Activated CD8-positive, alpha-beta memory T cell treated with anti-CD3 and anti-CD28 coated beads for 1 hour (primary cell): ENCODE data around the gene GID4.
"Not testable (repeated sequence)": the region's sequence is repeated elsewhere in the genome, so short reads cannot be mapped to it uniquely, and the experiment has no call there.

Experiments
- DNase-seq, 2 donors: peaks; one replicate each; pipeline ENCODE4 v3.0.0-alpha.2; 2020; ENCODE audit warnings: low read depth in 1 of 2; ENCODE audit errors: extremely low read depth in 1 of 2

The GID4 gene

DNA sequence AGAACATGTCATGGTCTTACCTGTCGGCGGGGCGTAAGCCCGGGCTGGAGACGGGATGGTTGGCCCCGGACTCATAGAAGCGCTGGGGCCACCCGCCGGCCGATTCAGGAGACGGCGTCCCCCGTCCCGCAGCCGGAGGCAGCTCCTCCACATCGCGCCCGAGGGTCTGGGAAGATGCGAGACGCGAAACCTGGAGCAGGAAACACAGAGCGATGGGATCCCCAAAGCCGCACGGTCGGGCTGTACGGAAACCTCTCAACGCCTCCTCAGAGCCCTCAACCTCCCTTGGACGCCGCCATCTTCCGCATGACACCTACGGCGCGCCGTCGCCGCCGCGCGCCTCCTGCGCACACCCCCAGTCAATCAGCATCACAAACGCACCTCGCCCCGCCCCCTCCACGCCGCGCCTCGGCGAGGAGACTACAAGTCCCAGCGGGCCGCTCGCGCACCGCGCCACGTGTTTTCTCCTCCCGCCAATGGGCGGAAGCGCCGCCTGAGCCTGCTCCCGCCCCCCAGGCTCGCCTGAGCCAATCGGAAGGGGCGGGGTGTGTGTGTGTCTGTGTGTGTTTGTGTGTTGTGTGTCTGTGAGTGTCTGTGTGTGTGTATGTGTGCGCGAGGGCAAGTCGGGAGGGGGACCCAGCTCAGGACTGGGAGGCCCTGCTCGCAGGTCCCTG, at the start of gene GID4, which contains the start of gene ATPAF2:
TSS of gene GID4 (plus strand) at position 548 of the 674 bp plus-strand sequence. CDS start at position 605, 57 bp downstream.
TSS of gene ATPAF2 (minus strand) at position 308 of the 674 bp plus-strand sequence. CDS start at position 153, 155 bp downstream.
- DNase-seq = peak; percentile 97 to 99

DNA sequence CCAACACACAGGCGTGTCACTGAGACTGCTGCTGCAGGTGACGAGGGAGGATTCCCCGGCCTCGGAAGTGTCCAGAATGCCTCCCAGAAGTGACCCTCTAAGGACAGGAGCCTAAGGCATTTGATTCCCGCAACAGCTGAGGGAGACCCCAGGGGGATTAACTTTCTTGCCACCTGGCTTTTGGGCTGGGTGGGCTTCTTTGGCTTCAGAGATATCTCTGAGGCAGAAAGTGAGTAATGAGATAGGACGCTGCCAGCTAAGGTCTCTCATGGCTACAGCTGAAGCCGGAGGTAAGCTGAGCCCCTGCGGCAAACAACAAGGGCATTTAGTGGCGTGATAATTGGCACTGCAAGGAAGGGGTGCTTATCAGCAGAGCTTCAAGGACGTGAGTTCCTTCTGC, 49.6 kb upstream of the GID4 start:
- no peak for DNase-seq

DNA sequence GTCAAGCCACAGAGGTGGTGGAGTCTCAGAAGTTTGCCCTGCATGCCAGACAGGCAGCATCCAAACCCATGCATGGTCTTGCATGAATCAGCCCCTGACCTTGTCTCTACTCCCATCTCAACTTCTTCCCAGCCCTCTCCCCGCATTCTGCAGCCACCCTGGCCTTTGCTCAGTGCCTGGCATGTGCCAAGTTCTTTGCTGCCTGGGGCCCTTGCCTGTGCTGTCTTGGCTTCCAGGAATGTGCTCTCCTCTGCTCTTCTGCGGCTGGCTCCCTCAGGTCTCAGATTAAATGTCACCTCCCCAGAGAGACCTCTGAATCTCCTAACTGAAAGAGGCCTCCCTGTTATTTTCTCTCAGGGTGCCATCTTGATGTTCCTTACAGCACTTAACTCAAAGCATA, 48.9 kb upstream of the GID4 start:
- no peak for DNase-seq

DNA sequence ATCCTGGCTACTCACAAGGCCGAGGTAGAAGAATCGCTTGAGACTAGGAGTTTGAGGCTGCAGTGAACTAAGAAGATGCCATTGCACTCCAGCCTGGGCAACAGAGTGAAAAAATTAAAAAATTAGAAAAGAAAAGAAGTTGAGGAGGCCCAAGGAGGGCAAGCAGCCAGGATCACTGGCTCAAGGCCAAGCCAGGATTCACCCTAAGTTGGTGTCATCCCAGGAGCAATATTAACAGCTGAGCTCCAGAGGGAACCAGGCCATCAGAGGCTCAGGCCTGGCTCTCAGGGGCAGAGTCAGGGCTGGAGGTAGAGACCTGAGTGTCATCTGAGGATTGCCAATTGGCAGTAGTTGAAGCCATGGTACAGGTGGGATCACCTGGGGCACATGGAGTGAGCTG, 45.8 kb upstream of the GID4 start:
- DNase-seq = no peak

DNA sequence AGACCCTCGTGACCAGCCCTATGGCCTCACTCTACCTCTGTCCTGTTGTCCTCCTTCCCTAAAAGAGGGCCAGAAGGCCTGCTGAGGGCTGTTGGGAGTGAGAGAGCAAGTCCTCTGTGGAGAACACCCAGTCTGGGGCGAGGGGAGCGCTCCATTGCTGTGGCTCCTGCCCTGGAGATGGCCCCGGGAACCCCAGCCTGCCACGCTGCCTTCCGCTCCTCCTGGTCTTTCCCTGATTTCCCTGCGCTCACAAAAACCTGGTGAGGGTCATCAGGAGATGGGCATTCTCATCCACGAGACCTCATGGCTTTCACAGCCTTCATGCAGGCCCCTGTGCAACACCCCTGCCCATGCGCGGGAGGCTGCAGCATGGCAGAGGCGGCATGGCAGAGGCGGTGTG, 45.4 kb upstream of the GID4 start:
- no peak for DNase-seq

DNA sequence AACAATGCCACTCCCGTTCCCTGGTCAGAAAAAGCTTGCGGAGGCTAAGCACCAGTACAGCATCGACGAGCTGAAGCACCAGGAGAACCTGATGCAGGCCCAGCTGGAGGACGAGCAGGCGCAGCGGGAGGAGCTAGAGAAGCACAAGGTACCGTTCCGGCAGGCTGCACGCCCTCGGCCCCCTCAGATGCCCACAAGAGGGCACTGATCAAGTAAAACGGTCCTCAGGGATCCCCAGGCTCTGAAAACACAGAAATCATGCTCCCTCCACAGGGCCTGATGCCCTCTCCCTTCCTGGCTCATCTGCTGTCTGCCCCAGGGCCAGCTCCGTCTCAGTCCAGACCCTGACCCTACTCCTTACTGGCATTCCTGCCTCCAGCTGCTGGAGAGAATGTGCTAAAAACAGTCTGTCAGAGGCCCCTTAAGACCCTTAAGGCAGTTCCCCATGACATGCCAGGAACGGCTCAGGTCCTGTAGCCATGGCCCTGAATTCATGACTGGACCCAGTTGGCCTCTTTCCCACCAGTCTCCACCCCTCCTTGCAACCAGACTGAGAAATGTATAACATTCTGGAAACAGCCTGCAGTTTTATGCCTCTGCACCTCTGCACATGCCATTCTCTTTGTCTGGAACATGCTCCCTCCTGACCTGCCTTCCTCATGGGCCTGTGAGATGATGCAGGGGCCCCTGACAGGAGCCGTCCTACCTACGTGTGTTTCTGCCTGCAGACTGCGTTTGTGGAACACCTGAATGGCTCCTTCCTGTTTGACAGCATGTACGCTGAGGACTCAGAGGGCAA, 44.7 kb upstream of the GID4 start:
- no peak for DNase-seq

DNA sequence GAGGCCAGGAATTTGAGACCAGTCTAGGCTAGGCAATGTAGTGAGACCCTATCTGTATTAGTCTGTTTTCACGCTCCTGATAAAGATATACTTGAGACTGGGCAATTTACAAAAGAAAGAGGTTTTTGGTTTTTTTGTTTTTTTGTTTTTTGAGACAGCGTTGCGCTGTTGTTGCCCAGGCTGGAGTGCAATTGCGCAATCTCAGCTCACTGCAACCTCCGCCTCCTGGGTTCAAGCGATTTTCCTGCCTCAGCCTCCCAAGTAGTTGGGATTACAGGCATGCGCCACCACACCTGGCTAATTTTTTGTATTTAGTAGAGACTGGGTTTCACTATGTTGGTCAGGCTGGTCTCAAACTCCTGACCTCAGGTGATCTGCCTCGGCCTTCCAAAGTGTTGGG, 43.3 kb upstream of the GID4 start:
- DNase-seq = not testable (repeated sequence)

DNA sequence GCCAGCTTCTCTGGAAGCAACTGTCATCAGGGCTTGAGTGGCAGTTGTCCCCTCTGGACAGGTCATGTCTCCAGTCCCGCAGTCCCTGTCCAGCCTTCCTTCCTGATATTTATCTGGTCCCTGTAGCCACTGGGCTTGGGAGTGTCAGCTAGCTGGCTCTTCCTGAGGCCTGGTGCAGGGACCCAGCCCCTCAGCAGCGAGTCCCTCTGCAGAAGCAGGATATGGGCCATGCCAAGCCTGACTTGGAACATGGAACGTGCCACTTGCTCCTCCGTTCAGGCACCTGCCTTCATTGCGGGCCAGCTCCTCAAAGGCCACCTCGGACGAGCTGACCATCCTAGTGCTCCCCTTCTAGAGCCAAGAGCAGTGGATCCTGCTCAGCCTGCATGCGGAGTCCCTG, 40.3 kb upstream of the GID4 start:
- no peak for DNase-seq

DNA sequence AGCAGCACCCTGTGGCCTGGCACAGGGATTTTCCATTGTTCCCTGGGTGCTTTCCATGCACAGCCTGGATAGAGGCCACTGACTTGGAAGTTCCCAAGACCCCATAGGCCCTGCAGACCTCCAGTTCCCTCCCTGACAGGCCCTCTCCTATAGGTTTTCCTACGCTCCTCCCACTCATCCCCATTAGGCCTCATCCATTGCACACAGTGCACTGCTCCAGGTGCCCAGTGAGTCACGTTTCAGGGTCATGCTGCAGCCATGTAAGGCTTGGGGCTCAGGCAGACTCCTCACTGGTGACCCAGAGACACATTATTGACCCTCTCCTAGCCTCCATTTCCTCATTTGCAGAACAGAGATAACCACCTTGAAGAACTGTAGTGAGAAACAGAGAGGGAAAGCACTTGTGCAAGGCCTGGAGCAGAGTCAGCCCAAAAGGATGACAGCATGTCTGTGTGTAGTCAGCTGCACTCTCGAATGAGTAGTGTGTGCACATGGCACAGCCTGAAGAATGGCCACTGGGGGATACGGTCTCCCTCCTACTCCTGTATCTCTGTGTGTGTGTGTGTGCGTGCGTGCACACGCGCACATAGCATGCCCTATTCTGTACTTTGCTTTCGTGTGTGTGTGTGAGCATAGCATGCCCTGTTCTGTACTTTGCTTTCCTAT, 39.7 kb upstream of the GID4 start:
- no peak for DNase-seq

DNA sequence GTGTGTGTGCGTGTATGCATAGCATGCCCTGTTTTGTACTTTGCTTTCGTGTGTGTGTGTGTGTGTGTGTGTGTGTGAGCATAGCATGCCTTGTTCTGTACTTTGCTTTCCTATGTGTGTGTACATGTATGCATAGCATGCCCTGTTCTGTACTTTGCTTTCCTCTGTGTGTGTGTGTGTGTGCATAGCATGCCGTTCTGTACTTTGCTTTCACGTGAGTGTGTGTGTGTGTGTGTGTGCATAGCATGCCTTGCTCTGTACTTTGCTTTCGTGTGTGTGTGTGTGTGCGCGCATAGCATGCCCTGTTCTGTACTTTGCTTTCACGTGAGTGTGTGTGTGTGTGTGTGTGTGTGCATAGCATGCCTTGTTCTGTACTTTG, 39.2 kb upstream of the GID4 start:
- DNase-seq = no peak

DNA sequence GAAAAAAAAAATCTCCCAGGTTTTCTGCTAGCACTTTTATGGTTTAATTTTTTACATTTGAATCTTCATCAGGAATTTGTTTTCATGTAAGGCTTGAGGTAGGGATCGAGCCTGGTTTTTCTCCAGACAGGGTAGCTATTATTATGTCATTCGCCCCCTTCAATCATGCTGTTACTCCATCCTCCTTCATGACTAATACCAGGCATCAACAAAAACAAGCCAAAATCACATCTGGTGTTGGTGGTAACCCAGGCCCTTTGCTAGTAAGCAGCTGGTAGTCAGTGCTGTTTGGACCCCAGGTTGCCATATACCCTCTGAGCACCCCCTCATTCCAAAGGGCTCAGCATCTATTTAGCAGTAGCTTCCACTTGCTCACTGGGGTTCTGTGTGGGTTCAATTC, 37.0 kb upstream of the GID4 start:
- DNase-seq = no peak

DNA sequence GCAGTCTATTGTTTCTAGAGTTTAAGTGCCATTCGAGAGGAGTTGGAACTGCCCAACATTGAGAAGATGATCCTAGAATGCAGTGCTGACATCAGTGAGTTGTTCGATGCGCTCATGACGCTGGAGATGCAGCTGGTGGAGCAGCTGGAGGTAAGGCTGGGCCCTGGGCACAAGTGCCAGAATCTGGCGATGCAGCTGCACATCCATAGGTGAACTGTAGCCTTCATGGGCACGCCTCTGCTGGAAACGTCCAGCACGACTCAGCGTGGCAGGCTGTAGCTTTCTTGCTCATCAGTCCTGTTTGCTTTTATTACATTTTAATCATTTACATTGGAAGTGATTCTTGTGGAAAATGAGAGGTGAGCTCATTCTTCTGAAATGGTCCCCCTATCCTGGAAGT, 34.9 kb upstream of the GID4 start:
- no peak for DNase-seq

DNA sequence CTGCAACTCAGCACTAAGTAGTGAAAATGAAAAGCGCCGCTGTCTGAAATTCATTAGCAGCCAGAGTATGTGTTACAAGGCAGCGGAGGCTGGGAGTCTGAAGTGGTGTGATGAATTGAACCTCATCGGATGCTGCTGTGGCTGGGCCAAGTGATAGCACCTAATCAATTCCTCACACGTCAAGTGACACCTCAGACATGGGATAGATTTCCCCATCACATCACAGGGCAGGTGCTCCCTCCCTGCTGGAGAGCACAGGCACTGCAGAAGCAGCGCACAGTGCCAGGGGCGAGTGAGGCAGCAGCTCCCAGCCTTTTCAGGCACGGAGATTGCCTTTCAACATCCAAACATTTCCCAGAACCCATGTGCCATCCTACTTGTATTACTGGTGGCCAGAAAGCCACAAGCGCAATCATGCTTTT, 34.3 kb upstream of the GID4 start:
- DNase-seq = no peak

DNA sequence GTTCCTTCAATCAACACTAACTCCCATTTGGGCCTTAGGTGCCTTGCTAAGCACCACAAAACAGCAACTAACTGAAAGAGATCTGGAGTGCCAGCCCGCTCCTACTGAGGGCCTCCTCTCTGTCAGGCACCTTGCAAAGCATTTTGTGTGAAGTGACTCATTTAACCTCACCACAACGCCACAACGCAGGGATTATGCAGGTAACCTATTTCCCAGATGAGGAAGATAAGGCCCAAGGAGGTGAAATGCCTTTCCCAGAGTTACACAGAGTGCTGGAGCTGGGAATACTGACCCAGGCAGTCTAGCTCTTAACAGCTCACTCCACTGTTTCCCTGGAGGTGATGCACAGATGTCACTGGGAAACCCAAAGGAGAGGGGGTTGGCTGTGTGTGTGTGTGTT, 33.7 kb upstream of the GID4 start:
- DNase-seq = no peak

DNA sequence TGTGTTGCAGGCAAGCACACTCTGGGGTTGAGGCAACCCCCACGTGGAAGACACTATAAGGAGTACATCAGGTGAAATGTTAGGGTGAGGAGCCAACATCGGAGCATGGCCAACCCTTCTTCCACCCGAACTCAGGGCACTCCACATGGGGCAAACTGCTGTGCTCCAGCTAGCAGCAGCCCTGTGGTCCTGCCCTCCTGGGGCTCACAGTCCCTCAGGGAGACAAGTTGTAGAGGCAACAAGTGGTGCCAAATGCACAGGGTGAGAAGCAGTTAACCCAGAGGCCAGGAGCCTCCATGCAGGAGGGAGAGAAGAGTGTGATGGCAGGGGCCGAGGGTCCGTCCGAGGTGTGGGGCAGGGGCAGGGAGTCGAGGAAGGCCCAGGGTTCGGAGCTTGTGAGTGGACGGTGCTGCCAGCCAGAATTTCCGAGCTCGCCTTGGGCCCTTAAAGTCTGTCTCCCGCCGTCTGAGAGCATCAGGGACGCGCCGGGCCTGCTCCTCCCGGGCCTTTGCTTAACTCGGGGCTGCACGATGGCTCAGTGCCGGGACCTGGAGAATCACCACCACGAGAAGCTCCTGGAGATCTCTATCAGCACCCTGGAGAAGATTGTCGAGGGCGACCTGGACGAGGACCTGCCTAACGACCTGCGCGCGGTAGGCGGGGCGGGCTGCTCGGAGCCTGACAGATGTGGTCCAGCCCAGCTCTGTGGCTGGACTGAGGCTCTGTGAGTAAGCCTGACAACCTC, 32.5 kb upstream of the GID4 start:
- no peak for DNase-seq

DNA sequence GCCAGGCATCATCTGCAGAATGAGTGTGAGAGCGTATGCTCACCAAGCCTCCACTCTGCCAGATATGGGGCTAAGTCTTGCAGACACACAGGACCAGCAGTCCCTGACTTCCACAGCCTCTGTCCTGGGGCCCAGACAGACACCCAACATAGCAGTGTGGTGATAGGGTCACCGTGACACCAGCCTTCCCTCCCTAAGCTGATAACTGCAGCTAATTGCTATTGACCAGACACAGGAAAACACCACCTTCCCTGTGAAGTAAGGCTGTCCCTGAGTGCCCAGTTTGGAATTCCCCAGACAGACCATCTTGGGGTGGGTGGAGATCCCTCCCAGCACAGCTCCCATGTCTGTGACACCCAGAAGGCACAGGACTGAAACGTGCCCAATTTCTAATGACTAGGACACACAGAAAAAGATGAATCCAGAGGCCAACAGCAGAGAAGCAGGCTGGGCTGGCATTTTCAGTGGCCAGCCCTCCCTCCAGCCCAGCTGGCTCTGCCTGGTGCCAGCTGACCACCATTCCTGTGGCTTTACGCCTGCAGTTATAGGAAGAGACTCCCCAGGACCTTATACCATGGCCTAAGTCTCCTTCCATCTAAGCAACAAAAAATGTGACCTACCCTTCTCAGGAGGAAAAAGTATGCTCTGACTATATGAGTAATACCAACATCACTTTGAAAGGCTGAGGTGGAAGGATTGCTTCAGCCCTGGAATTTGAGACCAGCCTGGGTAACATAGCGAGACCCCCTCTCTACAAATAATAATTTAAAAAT, 30.5 kb upstream of the GID4 start:
- no peak for DNase-seq

DNA sequence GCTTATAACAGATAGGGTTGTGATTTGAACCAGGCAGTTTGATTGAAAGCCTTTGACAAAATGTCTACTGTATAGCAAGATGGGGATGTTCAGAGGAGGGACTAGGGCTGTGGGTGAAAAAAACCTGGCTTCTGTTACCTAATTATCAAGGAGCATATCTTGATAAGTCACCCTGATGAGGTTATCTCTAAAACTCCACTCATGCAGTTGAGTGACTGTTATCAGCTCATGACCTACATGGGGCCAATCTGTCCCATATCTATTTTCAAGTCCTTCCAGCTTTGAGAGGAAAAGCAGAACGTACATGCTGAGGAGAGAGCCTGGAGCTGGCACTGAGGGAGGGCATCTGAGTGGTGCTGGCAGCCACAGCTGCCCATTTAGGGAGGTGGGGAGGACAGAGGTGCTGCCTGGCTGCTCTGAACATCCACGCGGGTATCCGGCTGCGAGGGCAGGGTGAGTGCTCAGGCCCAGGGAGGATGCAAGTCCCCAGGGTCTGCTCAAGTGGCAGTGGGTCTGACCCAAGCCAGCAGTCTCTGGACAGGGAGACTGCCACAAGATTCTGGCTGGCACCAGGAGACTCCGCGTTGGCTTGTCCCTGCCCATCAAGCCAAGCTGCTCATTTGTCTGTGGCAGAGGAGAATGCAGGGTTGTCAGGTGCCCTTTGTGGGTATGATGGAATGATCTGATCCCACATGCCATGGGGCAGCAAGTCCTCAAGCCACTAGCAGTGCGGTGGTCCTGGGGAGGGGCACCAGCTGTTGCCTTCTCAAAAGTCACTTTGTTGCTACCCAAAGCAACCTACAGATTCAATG, 29.4 kb upstream of the GID4 start:
- no peak for DNase-seq

DNA sequence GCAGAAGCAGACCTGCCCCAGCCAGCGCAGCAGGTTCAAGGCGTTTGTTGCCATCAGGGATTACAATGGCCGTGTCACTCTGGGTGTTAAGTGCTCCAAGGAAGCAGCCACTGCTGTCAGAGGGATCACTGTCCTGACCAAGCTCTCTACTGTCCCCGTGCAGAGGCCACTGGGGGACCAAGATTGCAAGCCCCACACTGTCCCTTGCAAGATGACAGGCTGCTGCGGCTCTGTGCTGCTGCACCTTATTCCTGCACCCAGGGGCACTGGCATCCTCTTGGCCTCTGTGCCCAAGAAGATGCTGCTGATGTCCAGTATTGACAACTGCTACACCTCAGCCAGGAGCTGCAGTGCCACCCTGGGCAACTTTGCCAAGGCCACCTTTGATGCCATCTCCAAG, 27.9 kb upstream of the GID4 start:
- DNase-seq = no peak

DNA sequence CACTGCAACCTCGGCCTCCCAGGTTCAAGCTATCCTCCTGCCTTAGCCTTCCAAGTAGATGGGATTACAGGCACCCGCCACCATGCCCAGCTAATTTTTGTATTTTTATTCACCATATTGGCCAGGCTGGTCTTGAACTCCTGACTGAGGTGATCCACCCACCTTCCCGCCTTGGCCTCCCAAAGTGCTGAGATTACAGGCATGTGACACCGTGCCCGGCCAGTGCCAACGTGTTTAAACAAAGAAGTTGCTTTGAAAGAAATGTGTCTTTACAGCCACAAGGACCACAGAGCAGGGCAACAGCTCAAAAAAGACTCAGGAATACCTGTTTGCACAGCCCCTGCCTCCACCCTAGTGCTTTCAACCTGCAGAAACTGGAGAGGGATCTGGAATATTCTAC, 25.2 kb upstream of the GID4 start:
- no peak for DNase-seq

DNA sequence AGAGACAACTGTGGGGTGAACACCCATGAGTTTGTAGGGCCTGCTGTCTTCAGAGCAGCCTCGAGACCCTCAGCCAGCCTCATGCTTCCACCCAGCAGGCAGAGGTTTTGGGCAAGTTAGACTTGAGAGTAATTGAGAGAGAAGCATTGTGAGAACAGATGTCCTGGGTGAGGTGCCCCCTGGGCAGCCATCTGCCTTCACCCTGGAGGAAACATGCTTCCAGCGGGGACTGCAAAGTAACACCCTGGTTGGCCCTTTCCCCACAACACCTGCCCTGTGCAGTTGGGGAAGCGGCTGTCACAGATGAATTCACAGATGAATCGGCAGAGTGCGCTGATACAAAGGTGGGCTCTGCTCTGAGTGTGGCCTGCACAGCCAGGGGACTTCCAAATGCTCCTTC, 23.6 kb upstream of the GID4 start:
- DNase-seq = no peak
